HCT116 (cell line): Measurements from ENCODE around the gene GPRC5D. TPM values are rescaled to one million over a fixed set of nuclear protein-coding genes. Genes with fewer than 3 reads are reported as not detected.

Source experiments
- ATAC-seq: fragments of 200-7000 bp; cut with Tn5 transposase; 2 replicates; pipeline ENCODE4 v1.9.1; 2020; ENCODE audit warnings: mild to moderate bottlenecking, moderate library complexity
- BruUV-seq: library from RNA; stranded (reverse); fragments of 400-500 nt; replicated peaks from 2 replicates; lab custom pipeline; 2021; lab: Mats Ljungman, UMichigan
- CTCF ChIA-PET: fragments of 300-600 bp; sonication (Branson Sonifier 250); formaldehyde crosslinking; loops from one replicate; lab custom pipeline; 2021; ENCODE audit warnings: antibody characterized with exemption; lab: Charles Lee
- POLR2A ChIA-PET: fragments of 300-600, 350-600 bp; sonication (Branson Sonifier 250); formaldehyde crosslinking; loops from one replicate; lab custom pipeline; 2021; ENCODE audit warnings: antibody characterized with exemption; lab: Charles Lee
- RAD21 ChIA-PET, 2 experiments: fragments of 300-600 bp; sonication (Branson Sonifier 250); formaldehyde crosslinking; loops; one replicate each; lab custom pipeline; 2023; ENCODE audit warnings: low total read pairs in 2 of 2; ENCODE audit not compliant: uncharacterized antibody in 2 of 2, unreplicated experiment in 2 of 2, low non-redundant PET in 1 of 2; lab: Charles Lee
- DNase-seq: peaks from one replicate; pipeline ENCODE4 v3.0.0-alpha.2; 2010; ENCODE audit warnings: low read depth, low spot score
- H2AFZ ChIP-seq: fragments of 200-600 bp; shearing (Covaris generic), sonication (generic); 2 replicates; pipeline ENCODE4 v1.6.1; 2017; ENCODE audit warnings: low read depth, mixed run types, mixed read lengths, antibody characterized with exemption, low read length; ENCODE audit not compliant: poor library complexity, severe bottlenecking
- H3K27ac ChIP-seq: 2 replicates; pipeline ENCODE4 v1.5.1; 2012; ENCODE audit warnings: low read depth, low read length
- H3K27me3 ChIP-seq: fragments of 200-600 bp; sonication (generic); 2 replicates; pipeline ENCODE4 v1.6.1; 2016; ENCODE audit warnings: mixed run types, low read length, mixed read lengths; ENCODE audit not compliant: insufficient read depth
- H3K36me3 ChIP-seq, 2 experiments: fragments of 200-500 bp in 1 of 2; fragments of 200-600 bp in 1 of 2; sonication (Bioruptor generic) in 1 of 2; sonication (generic) in 1 of 2; 2 replicates each; pipeline versions ENCODE4 v1.5.1 to v1.6.1; 2014 to 2016; ENCODE audit warnings: low read length in 2 of 2, inconsistent platforms in 1 of 2, mixed read lengths in 1 of 2, mixed run types in 1 of 2; ENCODE audit not compliant: insufficient read depth in 2 of 2, control insufficient read depth in 1 of 2
- H3K4me1 ChIP-seq, 2 experiments: fragments of 200-600 bp in 1 of 2; sonication (generic) in 1 of 2; 2 replicates each; pipeline versions ENCODE4 v1.5.1 to v1.6.1; 2012 to 2017; ENCODE audit warnings: low read length in 2 of 2, inconsistent platforms in 1 of 2, mild to moderate bottlenecking in 1 of 2, mixed read lengths in 1 of 2, mixed run types in 1 of 2, moderate library complexity in 1 of 2; ENCODE audit not compliant: insufficient read depth in 2 of 2, control insufficient read depth in 1 of 2
- H3K4me2 ChIP-seq: fragments of 200-600 bp; sonication (generic); 2 replicates; pipeline ENCODE4 v1.6.1; 2017; ENCODE audit warnings: mixed run types, low read length, mixed read lengths
- H3K4me3 ChIP-seq, 2 experiments: fragments of 200-600 bp in 1 of 2; sonication (generic) in 1 of 2; replicated peaks in 1 of 2; 2 replicates each; pipeline ENCODE4 v1.5.1; 2011 to 2016; ENCODE audit warnings: low read length in 2 of 2, control low read depth in 1 of 2, low read depth in 1 of 2, mild to moderate bottlenecking in 1 of 2, mixed read lengths in 1 of 2, mixed run types in 1 of 2
- H3K79me2 ChIP-seq: fragments of 200-600 bp; sonication (generic); 2 replicates; pipeline ENCODE4 v1.6.1; 2017; ENCODE audit warnings: mild to moderate bottlenecking, mixed run types, low read length, moderate library complexity, mixed read lengths; ENCODE audit not compliant: insufficient read depth
- H3K9ac ChIP-seq: fragments of 200-600 bp; sonication (generic); 2 replicates; pipeline ENCODE4 v1.6.1; 2016; ENCODE audit warnings: low read length, mixed read lengths
- H3K9me2 ChIP-seq: fragments of 200-600 bp; sonication (generic), shearing (Covaris generic); 2 replicates; pipeline ENCODE4 v1.6.1; 2017; ENCODE audit warnings: mixed run types, mild to moderate bottlenecking, moderate library complexity; ENCODE audit not compliant: insufficient read depth
- H3K9me3 ChIP-seq, 2 experiments: fragments of 200-500 bp in 1 of 2; fragments of 200-600 bp in 1 of 2; sonication (Bioruptor generic) in 1 of 2; sonication (generic) in 1 of 2; 2 replicates each; pipeline ENCODE4 v1.6.1; 2014 to 2017; ENCODE audit warnings: low read length in 2 of 2, mixed read lengths in 2 of 2, inconsistent platforms in 1 of 2, low read depth in 1 of 2, mild to moderate bottlenecking in 1 of 2, mixed run types in 1 of 2, moderate library complexity in 1 of 2; ENCODE audit not compliant: control insufficient read depth in 1 of 2, insufficient read depth in 1 of 2
- H4K20me1 ChIP-seq: fragments of 200-600 bp; sonication (generic), shearing (Covaris generic); 2 replicates; pipeline ENCODE4 v1.6.1; 2017; ENCODE audit warnings: mixed run types, mild to moderate bottlenecking, moderate library complexity; ENCODE audit not compliant: insufficient read depth
- ATF3 ChIP-seq: IDR thresholded peaks from 2 replicates; pipeline ENCODE4 v1.6.1; 2012
- CTCF ChIP-seq, 3 experiments: fragments of 200-600 bp in 1 of 3; sonication (generic) in 1 of 3; IDR thresholded peaks in 2 of 3; conservative IDR thresholded peaks in 1 of 3; 2 replicates each; pipeline ENCODE4 v1.5.1; 2012 to 2017; ENCODE audit warnings: low read depth in 2 of 3, low read length in 2 of 3, antibody characterized with exemption in 1 of 3, borderline replicate concordance in 1 of 3, control low read depth in 1 of 3, mild to moderate bottlenecking in 1 of 3, mixed read lengths in 1 of 3, mixed run types in 1 of 3, moderate library complexity in 1 of 3; ENCODE audit not compliant: insufficient read depth in 1 of 3
- ELF1 ChIP-seq: IDR thresholded peaks from 2 replicates; pipeline ENCODE4 v1.6.1; 2012; ENCODE audit warnings: low read depth, borderline replicate concordance
- EZH2 ChIP-seq: fragments of 200-600 bp; sonication (generic); IDR thresholded peaks from 2 replicates; pipeline ENCODE4 v1.6.1; 2017; ENCODE audit warnings: antibody characterized with exemption, mixed run types
- JUND ChIP-seq: IDR thresholded peaks from 2 replicates; pipeline ENCODE4 v1.6.1; 2012
- POLR2A ChIP-seq: IDR thresholded peaks from 2 replicates; pipeline ENCODE4 v1.7.0; 2011; ENCODE audit warnings: borderline replicate concordance; ENCODE audit not compliant: insufficient read depth, insufficient read length; ENCODE audit errors: extremely low read depth
- POLR2AphosphoS5 ChIP-seq: IDR thresholded peaks from 2 replicates; pipeline ENCODE4 v1.6.1; 2011; ENCODE audit warnings: mild to moderate bottlenecking, low read depth, low read length, moderate library complexity
- RAD21 ChIP-seq: IDR thresholded peaks from 2 replicates; pipeline ENCODE4 v1.6.1; 2012; ENCODE audit warnings: low read depth, mild to moderate bottlenecking
- SP1 ChIP-seq: IDR thresholded peaks from 2 replicates; pipeline ENCODE4 v1.6.1; 2012; ENCODE audit warnings: low read depth
- TCF7L2 ChIP-seq: IDR thresholded peaks from 2 replicates; pipeline ENCODE4 v1.7.0; 2011; ENCODE audit warnings: borderline replicate concordance, inconsistent platforms; ENCODE audit not compliant: insufficient read depth, insufficient read length; ENCODE audit errors: extremely low read depth
- YY1 ChIP-seq: IDR thresholded peaks from 2 replicates; pipeline ENCODE4 v1.6.1; 2011; ENCODE audit warnings: low read length, low read depth, moderate library complexity, mild to moderate bottlenecking; ENCODE audit not compliant: insufficient replicate concordance; ENCODE audit errors: extremely low read depth
- ZBTB33 ChIP-seq: IDR thresholded peaks from 2 replicates; pipeline ENCODE4 v1.6.1; 2011; ENCODE audit warnings: mild to moderate bottlenecking, low read length, moderate library complexity; ENCODE audit not compliant: insufficient replicate concordance; ENCODE audit errors: extremely low read depth
- intact Hi-C: fragments of 100-400 bp; cut with micrococcal nuclease; formaldehyde crosslinking; loops from 2 replicates; pipeline ENCODE4 v1.10.0; 2022
- total RNA-seq: library from RNA; stranded (reverse); gene quantifications from one replicate; pipeline ENCODE4 v1.2.1, GENCODE V29; 2021; ENCODE audit not compliant: unreplicated experiment
- TF ChIP-seq, protein P1 (sequence below): IDR thresholded peaks from 2 replicates; pipeline ENCODE4 v1.6.1; 2012
- TF ChIP-seq, protein P2 (sequence below): IDR thresholded peaks from 2 replicates; pipeline ENCODE4 v1.6.1; 2012; ENCODE audit warnings: low read depth

Gene GPRC5D
- total RNA-seq, 1 experiment from 2014 or later: not detected

DNA sequence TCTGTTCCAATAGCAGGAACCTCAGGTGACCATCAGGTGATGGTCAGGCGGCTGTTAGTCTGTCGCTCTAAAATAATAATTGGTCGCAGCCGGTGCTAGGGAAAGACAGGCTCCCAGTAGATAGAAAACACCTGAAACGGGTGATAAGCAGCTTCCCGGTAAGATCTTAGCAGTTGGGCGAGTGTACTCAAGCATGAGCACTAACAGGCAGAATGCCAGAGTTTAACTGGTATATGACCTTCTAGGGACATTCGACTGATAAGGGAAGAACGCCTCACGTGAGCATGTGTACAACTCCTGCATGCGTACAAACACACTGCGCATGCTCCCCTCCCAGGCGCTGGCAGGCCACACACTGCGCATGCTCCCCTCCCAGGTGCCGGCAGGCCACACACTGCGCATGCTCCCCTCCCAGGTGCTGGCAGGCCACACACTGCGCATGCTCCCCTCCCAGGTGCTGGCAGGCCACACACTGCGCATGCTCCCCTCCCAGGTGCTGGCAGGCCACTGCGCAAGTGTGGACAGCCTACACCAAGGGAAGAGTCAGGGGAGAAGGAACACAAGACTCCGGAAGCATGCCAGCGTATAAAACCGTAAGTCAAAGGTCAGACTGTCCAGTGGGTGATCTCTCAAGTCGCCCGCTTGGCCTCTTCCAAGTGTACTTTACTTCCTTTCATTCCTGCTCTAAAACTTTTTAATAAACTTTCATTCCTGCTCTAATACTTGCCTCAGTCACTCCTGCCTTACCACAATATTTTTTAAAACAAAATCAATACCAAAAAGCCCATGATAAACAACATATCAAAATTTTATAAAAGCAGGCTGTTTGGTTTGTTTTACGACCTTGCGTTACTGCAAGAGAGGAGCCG lies 24.5 kb downstream of the GPRC5D start:
- no peak overlapping the region for H2AFZ ChIP-seq
- intact Hi-C loops: no loop called here

More for the DNA sequence above, 24.5 kb downstream of the GPRC5D start:
- no peak for TF ChIP-seq SP1
- TF ChIP-seq RAD21: no peak
- no peak for TF ChIP-seq TCF7L2
- peak; percentile 82 for TF ChIP-seq POLR2A
- peak; percentile 90 for TF ChIP-seq POLR2AphosphoS5
- no peak for TF ChIP-seq ZBTB33
- no peak for TF ChIP-seq YY1
- TF ChIP-seq ELF1: no peak; the same call in 1 of the 2 replicates
- TF ChIP-seq ATF3: peak; percentile 75; the same call in 1 of the 2 replicates
- TF ChIP-seq JUND: no peak
- TF ChIP-seq CTCF (IDR thresholded peaks at IDR 0.05 in 2 of 3, conservative IDR thresholded peaks at IDR 0.05 in 1 of 3; ENCODE audit: borderline replicate concordance in 1 of 3, insufficient read depth in 1 of 3, low read depth in 2 of 3, low read length in 2 of 3): no peak
- TF ChIP-seq, protein P1, sequence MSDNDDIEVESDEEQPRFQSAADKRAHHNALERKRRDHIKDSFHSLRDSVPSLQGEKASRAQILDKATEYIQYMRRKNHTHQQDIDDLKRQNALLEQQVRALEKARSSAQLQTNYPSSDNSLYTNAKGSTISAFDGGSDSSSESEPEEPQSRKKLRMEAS: no peak
- TF ChIP-seq EZH2: no peak
- TF ChIP-seq, protein P2, sequence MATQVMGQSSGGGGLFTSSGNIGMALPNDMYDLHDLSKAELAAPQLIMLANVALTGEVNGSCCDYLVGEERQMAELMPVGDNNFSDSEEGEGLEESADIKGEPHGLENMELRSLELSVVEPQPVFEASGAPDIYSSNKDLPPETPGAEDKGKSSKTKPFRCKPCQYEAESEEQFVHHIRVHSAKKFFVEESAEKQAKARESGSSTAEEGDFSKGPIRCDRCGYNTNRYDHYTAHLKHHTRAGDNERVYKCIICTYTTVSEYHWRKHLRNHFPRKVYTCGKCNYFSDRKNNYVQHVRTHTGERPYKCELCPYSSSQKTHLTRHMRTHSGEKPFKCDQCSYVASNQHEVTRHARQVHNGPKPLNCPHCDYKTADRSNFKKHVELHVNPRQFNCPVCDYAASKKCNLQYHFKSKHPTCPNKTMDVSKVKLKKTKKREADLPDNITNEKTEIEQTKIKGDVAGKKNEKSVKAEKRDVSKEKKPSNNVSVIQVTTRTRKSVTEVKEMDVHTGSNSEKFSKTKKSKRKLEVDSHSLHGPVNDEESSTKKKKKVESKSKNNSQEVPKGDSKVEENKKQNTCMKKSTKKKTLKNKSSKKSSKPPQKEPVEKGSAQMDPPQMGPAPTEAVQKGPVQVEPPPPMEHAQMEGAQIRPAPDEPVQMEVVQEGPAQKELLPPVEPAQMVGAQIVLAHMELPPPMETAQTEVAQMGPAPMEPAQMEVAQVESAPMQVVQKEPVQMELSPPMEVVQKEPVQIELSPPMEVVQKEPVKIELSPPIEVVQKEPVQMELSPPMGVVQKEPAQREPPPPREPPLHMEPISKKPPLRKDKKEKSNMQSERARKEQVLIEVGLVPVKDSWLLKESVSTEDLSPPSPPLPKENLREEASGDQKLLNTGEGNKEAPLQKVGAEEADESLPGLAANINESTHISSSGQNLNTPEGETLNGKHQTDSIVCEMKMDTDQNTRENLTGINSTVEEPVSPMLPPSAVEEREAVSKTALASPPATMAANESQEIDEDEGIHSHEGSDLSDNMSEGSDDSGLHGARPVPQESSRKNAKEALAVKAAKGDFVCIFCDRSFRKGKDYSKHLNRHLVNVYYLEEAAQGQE: no peak
- Histone ChIP-seq H3K79me2 (peaks cover 12% of the 10 kb centered on the region; the same call in 1 of the 2 replicates), H3K9ac (peak overlapping the region; percentile 63), H3K27me3 (no peaks in the 10 kb centered on the region), H3K4me3 (peak overlapping the region; percentile 67 to 68), H3K9me3 (peaks cover 0 to 6% of the 10 kb centered on the region in 2 experiments; a peak in 1 of 4 replicates), H4K20me1 (no peaks in the 10 kb centered on the region), H3K27ac (peak overlapping the region; percentile 80), H3K4me2 (peak overlapping the region; percentile 83), H3K4me1 (peaks cover 7 to 22% of the 10 kb centered on the region in 2 experiments; a peak in 3 of 4 replicates), H3K36me3 (peaks cover 0 to 15% of the 10 kb centered on the region in 2 experiments; a peak in 2 of 4 replicates), H3K9me2 (no peaks in the 10 kb centered on the region)
- peak; percentile 95 for ATAC-seq
- RAD21 ChIA-PET: no interaction called here
- CTCF ChIA-PET: no interaction called here
- TSS peak; percentile 85 for BruUV-seq
- POLR2A ChIA-PET: interaction anchor here (0.9 kb wide), 1 partner anchor 11 kb away, joined by 3 read pairs; no protein-coding TSS in a partner anchor
- peak; percentile 90 for DNase-seq
